Muscle layer of colon (tissue), 2 donors: ENCODE results near the gene STK32A.

Experiments
- H3K27ac ChIP-seq: one replicate; pipeline ENCODE4 v1.7.0; 2013; ENCODE audit warnings: low read depth, mild to moderate bottlenecking, low read length, moderate library complexity
- H3K27me3 ChIP-seq, 2 donors: one replicate each; pipeline ENCODE4 v1.7.0; 2013; ENCODE audit warnings: low read length in 2 of 2, mild to moderate bottlenecking in 2 of 2; ENCODE audit not compliant: insufficient read depth in 2 of 2, control insufficient read depth in 1 of 2
- H3K36me3 ChIP-seq: one replicate; pipeline ENCODE4 v1.7.0; 2013; ENCODE audit warnings: mild to moderate bottlenecking, low read length; ENCODE audit not compliant: insufficient read depth
- H3K4me1 ChIP-seq: one replicate; pipeline ENCODE4 v1.7.0; 2013; ENCODE audit warnings: mild to moderate bottlenecking, low read length; ENCODE audit not compliant: insufficient read depth
- H3K4me3 ChIP-seq, 2 donors: one replicate each; pipeline ENCODE4 v1.7.0; 2013; ENCODE audit warnings: low read length in 2 of 2, low read depth in 1 of 2, mild to moderate bottlenecking in 1 of 2, moderate library complexity in 1 of 2
- H3K9ac ChIP-seq: one replicate; pipeline ENCODE4 v1.7.0; 2013; ENCODE audit warnings: low read length
- H3K9me3 ChIP-seq: one replicate; pipeline ENCODE4 v1.7.0; 2013; ENCODE audit warnings: mild to moderate bottlenecking, low read length
- donor health status: abdominal sarcoma.
- donor health status: Adenocarcinoma of cecum.

STK32A gene

DNA sequence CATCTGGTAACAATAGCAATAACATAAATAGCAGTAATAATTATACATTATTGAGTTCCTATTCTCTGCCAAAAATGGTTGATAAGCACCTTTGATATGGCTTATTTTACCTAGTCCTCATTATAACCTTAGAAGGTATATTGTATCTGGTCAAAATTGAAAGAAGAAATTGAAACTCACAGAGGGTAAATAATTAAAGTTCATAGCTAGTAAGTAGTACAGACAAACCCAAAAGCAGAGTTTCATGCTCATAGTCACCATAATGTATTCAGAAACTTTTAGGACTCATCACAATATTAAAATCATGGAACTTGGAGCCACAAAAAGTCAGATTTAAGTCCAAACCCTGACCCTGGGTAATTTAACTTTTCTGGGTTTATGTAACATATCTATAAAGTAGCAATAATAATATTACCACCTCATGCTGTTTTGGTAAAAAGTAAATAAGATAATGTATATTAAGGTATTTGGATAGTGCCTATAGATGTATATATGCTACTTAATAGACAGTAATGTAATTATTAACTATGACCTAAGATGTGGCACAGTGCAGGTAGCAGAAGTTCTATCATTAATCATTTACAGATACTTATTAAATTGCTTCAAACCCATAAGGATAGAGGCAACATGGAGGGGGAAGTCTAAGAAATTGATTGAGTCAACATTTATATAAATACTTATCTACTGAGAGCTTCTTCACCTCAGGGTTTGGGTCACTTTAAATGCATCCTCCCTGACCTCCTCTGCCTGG, 32.4 kb downstream of the STK32A start:
- no peaks in the 10 kb centered on the region for H3K9me3 ChIP-seq
- H3K27ac ChIP-seq: no peak overlapping the region
- no peaks in the 10 kb centered on the region for H3K36me3 ChIP-seq
- no peak overlapping the region for H3K4me3 ChIP-seq
- no peaks in the 10 kb centered on the region for H3K27me3 ChIP-seq
- no peaks in the 10 kb centered on the region for H3K4me1 ChIP-seq
- H3K9ac ChIP-seq: no peak overlapping the region

DNA sequence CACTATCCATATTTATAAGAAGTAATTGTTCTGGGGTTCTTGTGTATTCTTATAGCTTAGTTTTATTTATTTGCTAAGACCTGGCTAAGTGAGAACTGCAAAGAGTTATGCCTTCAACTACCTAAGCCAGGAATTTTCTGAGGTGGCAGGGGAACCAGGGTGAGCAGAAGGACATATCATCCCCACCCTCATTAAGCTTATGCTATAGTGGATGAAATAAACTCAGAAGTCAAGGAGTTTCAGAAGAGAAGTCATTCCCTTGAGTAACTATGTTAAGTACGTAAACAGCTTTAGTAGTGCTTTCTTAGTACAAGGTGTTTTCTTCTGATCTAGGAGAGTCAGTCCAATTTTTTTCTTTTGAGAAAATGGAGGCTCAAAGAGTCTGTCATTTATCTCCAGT, 41.7 kb downstream of the STK32A start:
- Histone ChIP-seq H3K27ac (no peak overlapping the region), H3K4me1 (no peaks in the 10 kb centered on the region), H3K4me3 (no peak overlapping the region)

DNA sequence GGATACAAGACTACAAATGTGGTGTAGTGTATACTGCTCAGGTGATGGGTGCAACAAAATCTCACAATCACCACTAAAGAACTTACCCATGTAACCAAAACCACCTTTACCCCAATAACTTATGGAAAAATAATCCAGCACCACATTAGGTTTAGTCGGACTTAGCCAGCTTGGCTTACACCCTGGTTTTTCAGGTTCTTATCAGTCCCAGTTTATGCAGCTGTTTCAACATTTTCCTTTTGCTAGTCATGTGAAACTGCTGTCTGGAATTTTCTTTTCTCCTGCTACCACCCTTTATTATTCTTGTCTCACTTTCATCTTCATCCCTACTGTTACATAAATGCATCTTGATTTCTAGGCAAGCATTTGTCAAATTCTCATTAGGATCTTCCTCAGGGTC, 51.5 kb downstream of the STK32A start:
- Histone ChIP-seq H3K27me3 (no peaks in the 10 kb centered on the region), H3K27ac (no peak overlapping the region), H3K4me3 (no peak overlapping the region), H3K4me1 (no peaks in the 10 kb centered on the region), H3K36me3 (no peaks in the 10 kb centered on the region), H3K9ac (no peak overlapping the region), H3K9me3 (no peaks in the 10 kb centered on the region)

More for the DNA sequence above, 41.7 kb downstream of the STK32A start:
- no peaks in the 10 kb centered on the region for H3K36me3 ChIP-seq
- peaks cover 0 to 5% of the 10 kb centered on the region in 2 donors for H3K27me3 ChIP-seq
- H3K9ac ChIP-seq: no peak overlapping the region
- no peaks in the 10 kb centered on the region for H3K9me3 ChIP-seq

DNA sequence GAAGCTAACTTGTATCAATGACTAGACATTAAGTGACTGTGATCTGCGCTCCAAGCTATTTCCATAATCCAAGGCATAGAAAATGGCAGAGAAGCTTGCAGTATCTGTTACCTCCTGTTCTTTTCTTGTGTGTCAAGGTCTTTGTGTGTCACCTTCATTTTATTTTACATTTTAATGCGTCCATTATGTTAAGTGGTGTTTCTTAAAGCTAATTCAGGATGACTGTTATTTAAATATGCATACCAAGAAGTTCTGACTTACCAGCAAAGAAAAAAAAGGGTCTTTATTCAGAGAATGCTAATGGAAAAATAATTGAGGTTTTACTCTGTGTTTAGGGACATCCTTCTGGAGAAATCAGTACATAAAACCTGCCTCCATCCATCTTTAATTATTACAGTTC, 52.3 kb downstream of the STK32A start:
- H3K4me1 ChIP-seq: no peaks in the 10 kb centered on the region
- no peak overlapping the region for H3K27ac ChIP-seq
- no peaks in the 10 kb centered on the region for H3K9me3 ChIP-seq
- no peak overlapping the region for H3K4me3 ChIP-seq
- H3K36me3 ChIP-seq: no peaks in the 10 kb centered on the region
- H3K9ac ChIP-seq: no peak overlapping the region
- no peaks in the 10 kb centered on the region for H3K27me3 ChIP-seq

DNA sequence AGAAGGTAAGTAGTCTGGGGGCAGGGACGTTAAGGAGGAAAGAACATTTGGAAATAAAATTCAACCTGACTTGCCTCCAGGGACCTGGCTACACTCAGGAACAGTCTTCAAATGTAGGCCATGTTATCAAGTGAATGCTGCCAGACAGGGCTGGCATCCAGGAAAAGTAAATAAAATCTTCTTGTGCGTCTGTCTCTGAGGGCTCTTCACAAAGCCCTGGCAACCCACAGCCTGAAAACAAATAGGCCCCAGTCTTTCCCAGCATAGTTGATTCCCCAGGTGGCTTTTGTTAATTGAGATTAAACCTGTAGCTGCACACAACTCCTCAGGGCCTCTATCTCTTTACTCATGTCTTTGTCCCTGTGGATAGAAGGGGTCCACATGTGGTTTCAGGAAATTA, 55.4 kb downstream of the STK32A start:
- Histone ChIP-seq H3K27me3 (no peaks in the 10 kb centered on the region), H3K27ac (no peak overlapping the region), H3K4me1 (no peaks in the 10 kb centered on the region), H3K4me3 (no peak overlapping the region), H3K9ac (no peak overlapping the region), H3K9me3 (no peaks in the 10 kb centered on the region), H3K36me3 (no peaks in the 10 kb centered on the region)

DNA sequence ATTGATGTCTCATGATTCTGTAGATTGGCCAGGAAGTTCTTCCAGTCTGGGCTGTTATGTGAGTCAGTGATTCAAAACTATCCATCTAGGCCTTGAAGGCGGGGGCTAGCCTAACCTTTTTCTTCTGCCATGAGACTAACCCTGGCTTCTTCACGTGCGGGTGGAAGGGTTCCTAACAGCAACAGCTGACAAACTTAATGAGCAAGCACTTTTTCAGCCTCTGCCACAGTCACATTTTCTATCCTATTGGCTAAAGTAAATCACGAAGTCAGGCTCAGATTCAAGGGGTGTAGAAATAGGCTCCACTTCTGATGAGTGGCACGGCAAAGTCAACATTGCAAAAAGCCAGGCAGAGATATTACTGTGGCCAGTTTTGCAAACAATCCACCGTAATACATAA, 68.4 kb downstream of the STK32A start:
- Histone ChIP-seq H3K4me3 (no peak overlapping the region), H3K4me1 (no peaks in the 10 kb centered on the region), H3K27me3 (no peaks in the 10 kb centered on the region), H3K9me3 (no peaks in the 10 kb centered on the region), H3K9ac (no peak overlapping the region), H3K36me3 (no peaks in the 10 kb centered on the region), H3K27ac (no peak overlapping the region)

DNA sequence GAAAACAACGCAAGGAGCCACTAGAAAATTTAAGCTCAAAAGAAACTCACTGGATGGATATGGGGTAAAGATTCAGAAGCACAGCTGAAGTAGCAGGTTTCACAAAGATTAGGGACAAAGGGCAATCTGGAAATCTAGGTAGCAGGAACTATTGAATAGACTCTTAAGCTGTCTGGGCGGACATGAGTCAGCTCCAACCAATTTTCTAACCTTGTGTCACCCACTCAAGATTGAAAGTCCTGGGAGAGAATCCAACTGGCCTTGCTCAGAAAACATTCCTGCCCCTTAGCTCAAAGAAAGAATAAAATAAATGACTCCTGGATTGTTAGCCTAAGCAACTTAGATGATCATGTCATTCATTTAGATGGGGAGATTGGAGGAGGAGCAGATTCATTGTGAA, 69.2 kb downstream of the STK32A start:
- no peaks in the 10 kb centered on the region for H3K36me3 ChIP-seq
- no peak overlapping the region for H3K4me3 ChIP-seq
- no peak overlapping the region for H3K9ac ChIP-seq
- H3K27me3 ChIP-seq: no peaks in the 10 kb centered on the region
- H3K27ac ChIP-seq: no peak overlapping the region
- no peaks in the 10 kb centered on the region for H3K9me3 ChIP-seq
- H3K4me1 ChIP-seq: no peaks in the 10 kb centered on the region

DNA sequence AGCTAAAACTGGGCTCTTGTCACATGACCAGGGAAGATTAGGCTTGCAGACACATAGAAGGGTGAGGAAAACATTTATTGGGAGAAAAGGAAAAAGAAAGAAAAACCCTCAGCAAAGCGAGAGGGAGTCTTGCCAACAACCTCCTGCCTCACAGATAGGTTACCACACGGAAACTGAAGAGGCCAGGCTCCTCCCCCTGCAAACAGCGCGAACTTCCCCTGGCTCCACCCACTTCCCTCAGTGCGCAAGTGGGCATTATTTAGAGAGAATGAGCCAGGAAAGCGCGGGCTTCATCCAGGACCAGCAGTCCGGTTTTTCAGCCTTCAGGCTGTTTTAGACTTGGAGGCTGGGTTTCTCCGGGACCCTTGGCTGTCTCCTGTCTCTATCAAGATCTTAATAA, 70.3 kb downstream of the STK32A start:
- no peaks in the 10 kb centered on the region for H3K9me3 ChIP-seq
- no peak overlapping the region for H3K27ac ChIP-seq
- no peaks in the 10 kb centered on the region for H3K4me1 ChIP-seq
- no peaks in the 10 kb centered on the region for H3K36me3 ChIP-seq
- H3K9ac ChIP-seq: no peak overlapping the region
- no peaks in the 10 kb centered on the region for H3K27me3 ChIP-seq
- no peak overlapping the region for H3K4me3 ChIP-seq

DNA sequence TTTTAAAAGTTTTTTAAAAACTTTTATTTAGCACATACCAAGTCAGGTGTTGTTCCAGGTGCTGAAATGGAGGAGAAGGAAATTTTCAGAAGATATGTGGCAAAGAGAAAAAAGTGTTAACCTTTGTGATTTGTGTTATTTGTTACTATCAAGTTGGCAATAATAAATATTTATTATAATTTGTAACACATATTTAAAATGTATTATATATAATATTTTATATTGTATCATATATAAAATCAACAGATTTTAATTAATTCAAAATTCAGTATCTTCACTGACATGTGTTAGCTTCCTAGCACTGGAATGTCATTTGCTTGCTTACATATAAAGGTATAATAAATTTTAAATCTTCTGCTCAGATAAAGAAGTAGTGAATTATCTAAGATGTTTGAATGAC, 71.5 kb downstream of the STK32A start:
- no peak overlapping the region for H3K4me3 ChIP-seq
- H3K27me3 ChIP-seq: no peaks in the 10 kb centered on the region
- H3K36me3 ChIP-seq: no peaks in the 10 kb centered on the region
- H3K9ac ChIP-seq: no peak overlapping the region
- H3K27ac ChIP-seq: no peak overlapping the region
- no peaks in the 10 kb centered on the region for H3K4me1 ChIP-seq
- no peaks in the 10 kb centered on the region for H3K9me3 ChIP-seq

DNA sequence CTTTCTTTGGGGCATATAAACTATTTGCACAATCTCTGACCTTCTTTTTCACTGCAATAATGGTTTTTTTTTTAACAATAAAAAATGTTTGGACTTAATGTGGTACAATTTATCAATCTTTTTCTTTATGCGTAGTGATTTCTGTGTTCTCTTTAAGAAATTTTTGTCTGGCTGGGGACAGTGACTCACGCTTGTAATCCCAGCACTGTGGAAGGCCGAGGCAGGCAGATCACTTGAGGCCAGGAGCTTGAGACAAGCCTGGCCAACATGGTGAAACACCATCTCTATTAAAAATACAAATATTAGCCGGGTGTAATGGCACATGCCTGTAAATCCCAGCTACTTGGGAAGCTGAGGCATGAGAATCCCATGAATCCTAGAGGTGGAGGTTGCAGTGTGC, 72.3 kb downstream of the STK32A start:
- H3K9me3 ChIP-seq: no peaks in the 10 kb centered on the region
- no peaks in the 10 kb centered on the region for H3K36me3 ChIP-seq
- no peaks in the 10 kb centered on the region for H3K4me1 ChIP-seq
- no peak overlapping the region for H3K4me3 ChIP-seq
- no peak overlapping the region for H3K27ac ChIP-seq
- no peak overlapping the region for H3K9ac ChIP-seq
- no peaks in the 10 kb centered on the region for H3K27me3 ChIP-seq

DNA sequence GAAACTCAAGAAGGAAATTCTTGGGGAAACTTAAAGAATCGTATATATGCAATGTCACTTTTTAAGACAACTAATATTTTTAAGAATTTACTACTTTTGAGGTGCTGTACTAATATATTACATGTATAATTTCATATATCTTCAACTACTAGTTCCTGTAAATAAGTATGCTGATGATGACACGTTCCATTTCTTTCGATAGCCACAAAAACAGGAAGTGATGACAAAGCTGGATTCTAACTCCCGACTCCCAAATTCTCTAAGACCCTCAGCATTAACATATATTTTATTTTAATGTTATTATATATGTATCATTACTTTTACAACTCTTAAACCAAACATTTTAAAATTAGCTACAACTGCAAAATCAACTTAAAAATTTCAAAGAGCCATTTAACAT, 74.8 kb downstream of the STK32A start:
- Histone ChIP-seq H3K9ac (no peak overlapping the region), H3K4me3 (no peak overlapping the region), H3K4me1 (no peaks in the 10 kb centered on the region), H3K27ac (no peak overlapping the region), H3K27me3 (no peaks in the 10 kb centered on the region), H3K9me3 (no peaks in the 10 kb centered on the region), H3K36me3 (no peaks in the 10 kb centered on the region)

DNA sequence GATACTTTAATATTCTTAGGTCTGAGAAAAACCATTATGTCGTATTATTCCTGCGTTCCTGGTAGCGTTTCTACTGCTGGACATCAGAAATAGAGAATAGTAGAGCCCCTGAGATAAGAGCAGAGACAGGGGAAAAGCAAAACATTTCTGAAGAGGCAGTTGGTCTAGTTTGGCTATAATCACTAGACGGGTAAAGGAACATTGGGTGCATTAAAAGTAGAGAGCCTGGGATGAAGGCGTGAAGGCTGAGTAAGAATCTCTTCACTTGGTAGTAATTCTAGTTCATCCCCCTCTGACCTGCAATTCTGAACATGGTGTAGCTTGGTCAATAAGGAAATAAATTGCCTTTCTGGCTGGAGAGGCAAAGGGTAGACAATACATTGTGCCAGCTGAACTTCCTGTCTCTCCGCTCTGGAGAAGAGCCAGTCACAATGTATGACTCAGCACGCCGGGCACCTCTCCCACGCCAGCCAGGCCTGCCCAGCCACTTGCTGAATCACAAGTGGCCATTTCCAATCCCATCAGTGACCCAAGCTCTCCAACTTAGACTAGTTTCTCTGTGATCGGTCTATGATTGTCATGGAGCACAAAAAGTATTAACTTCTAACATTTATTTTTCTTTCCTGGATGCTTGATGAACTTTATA, 75.4 kb downstream of the STK32A start:
- Histone ChIP-seq H3K9me3 (no peaks in the 10 kb centered on the region), H3K9ac (no peak overlapping the region), H3K36me3 (no peaks in the 10 kb centered on the region), H3K4me1 (no peaks in the 10 kb centered on the region), H3K27me3 (no peaks in the 10 kb centered on the region), H3K4me3 (no peak overlapping the region), H3K27ac (no peak overlapping the region)
